Transverse colon (tissue), 4 donors: ENCODE results near the gene HSD17B2. TPM values are rescaled to one million over a fixed set of nuclear protein-coding genes. Genes with fewer than 3 reads are reported as not detected.
A peak's percentile ranks its signal among the peaks of the same experiment; 100 is the strongest.

Experiments used
- DNase-seq: peaks from one replicate; pipeline ENCODE4 v3.0.0-alpha.2; 2019
- H3K27ac ChIP-seq, 4 donors: fragments of 200-600 bp; sonication (generic); 2 replicates each; pipeline ENCODE4 v1.5.1; 2016 to 2018; ENCODE audit warnings: inconsistent platforms in 4 of 4
- H3K27me3 ChIP-seq: fragments of 200-600 bp; sonication (generic); 2 replicates; pipeline ENCODE4 v1.5.1; 2017; ENCODE audit warnings: inconsistent platforms
- H3K36me3 ChIP-seq, 4 donors: fragments of 200-600 bp; sonication (generic); 2 replicates each; pipeline ENCODE4 v1.5.1; 2017 to 2019; ENCODE audit warnings: inconsistent platforms in 4 of 4
- H3K4me1 ChIP-seq, 4 donors: fragments of 200-600 bp; sonication (generic); 2 replicates each; pipeline ENCODE4 v1.5.1; 2017 to 2020; ENCODE audit warnings: inconsistent platforms in 4 of 4
- H3K4me3 ChIP-seq, 4 donors: fragments of 200-600 bp; sonication (generic); 1 replicate in 1 of 4; 2 replicates in 3 of 4; pipeline versions ENCODE4 v1.5.1 to v1.6.1; 2017 to 2019; ENCODE audit warnings: inconsistent platforms in 4 of 4
- H3K9me3 ChIP-seq, 2 donors: fragments of 200-600 bp; sonication (generic); 2 replicates each; pipeline ENCODE4 v1.5.1; 2017 to 2019; ENCODE audit warnings: inconsistent platforms in 2 of 2
- CTCF ChIP-seq, 5 experiments: fragments of 200-600 bp in 3 of 5; fragments of 450-650 bp in 2 of 5; sonication (generic) in 3 of 5; IDR thresholded peaks; 1 replicate in 2 of 5; 2 replicates in 3 of 5; pipeline ENCODE4 v1.5.1; 2016 to 2017; ENCODE audit warnings: antibody characterized with exemption in 5 of 5, inconsistent platforms in 3 of 5, mild to moderate bottlenecking in 2 of 5, moderate library complexity in 1 of 5
- EP300 ChIP-seq: sonication (generic); formaldehyde crosslinking; IDR thresholded peaks from one replicate; pipeline ENCODE4 v1.6.1; 2017; ENCODE audit warnings: antibody characterized with exemption, low read depth
- POLR2A ChIP-seq: fragments of 450-650 bp; IDR thresholded peaks from one replicate; pipeline ENCODE4 v1.6.1; 2016; ENCODE audit warnings: antibody characterized with exemption, mild to moderate bottlenecking, moderate library complexity
- POLR2AphosphoS5 ChIP-seq, 3 donors: sonication (generic); formaldehyde crosslinking; IDR thresholded peaks; one replicate each; pipeline ENCODE4 v1.6.1; 2016; ENCODE audit warnings: antibody characterized with exemption in 3 of 3
- WGBS, 2 donors: methylation state at CpG; one replicate each; pipeline ENCODE4 v1.1.5; 2018; ENCODE audit warnings: low coverage in 1 of 2; 5-methylcytosine and 5-hydroxymethylcytosine counted together
- in situ Hi-C, 4 donors: fragments of 200-750 bp; cut with MboI; loops; one replicate each; pipeline versions ENCODE4 v1.15.0 to v1.15.1; 2017; ENCODE audit warnings: low sequenced_read_pairs in 3 of 4, low pct_ligation_motif_present in 1 of 4, low pct_unique_long_range_greater_than_20kb in 1 of 4
- intact Hi-C: fragments of 100-400 bp; cut with DNase I; formaldehyde crosslinking; loops from one replicate; pipeline ENCODE4 v1.15.1; 2023; ENCODE audit warnings: low total_unique reads
- total RNA-seq, 4 donors: library from RNA; depleted of rRNA; stranded (reverse); fragments of >200 nt; gene quantifications; one replicate each; pipeline ENCODE4 v1.1.0, GENCODE V29; 2016

The HSD17B2 gene
- total RNA-seq, 4 donors from 2014 or later: 9.6 to 146 (median 82.3) TPM

- no peaks in the 10 kb centered on the region for H3K9me3 ChIP-seq
- no peak overlapping the region for H3K4me3 ChIP-seq
- in situ Hi-C loops: loop anchor here in 2 of 4 donors (5.0 to 25.0 kb wide), 2 partner anchors 194 to 204 kb away; no protein-coding TSS in a partner anchor
- intact Hi-C loops: loop anchor here (10.0 kb wide), 1 partner anchor 191 kb away; no protein-coding TSS in a partner anchor
- peak overlapping the region; percentile 69 to 83 (median 79) for H3K27ac ChIP-seq
- DNase-seq: peak; percentile 53
- 40 to 55% methylated on average over 8 of the region's 8 CpGs for WGBS, 2 donors
- H3K36me3 ChIP-seq: no peaks in the 10 kb centered on the region
- H3K27me3 ChIP-seq: no peaks in the 10 kb centered on the region
- TF ChIP-seq CTCF (IDR thresholded peaks at IDR 0.05) (no peak), POLR2A (no peak), POLR2AphosphoS5 (IDR thresholded peaks at IDR 0.05) (peak in 1 of 3 donors; percentile 10), EP300 (no peak)
- H3K4me1 ChIP-seq: peaks cover 4 to 35% (median 15%) of the 10 kb centered on the region in 4 donors
Observed at GRCh38 chr16:82033683-82034300, 1.3 kb upstream of the HSD17B2 start.

- Histone ChIP-seq H3K27me3 (no peaks in the 10 kb centered on the region), H3K27ac (peak overlapping the region in 2 of 4 donors; percentile 3 to 69), H3K4me3 (peak overlapping the region in 1 of 4 donors; percentile 49), H3K4me1 (peaks cover 4 to 35% (median 15%) of the 10 kb centered on the region in 4 donors), H3K36me3 (no peaks in the 10 kb centered on the region), H3K9me3 (no peaks in the 10 kb centered on the region)
- in situ Hi-C loops: loop anchor here in 1 of 4 donors (25.0 kb wide), 1 partner anchor 200 kb away; no protein-coding TSS in a partner anchor
- no peak for TF ChIP-seq CTCF (IDR thresholded peaks at IDR 0.05)
- TF ChIP-seq EP300: no peak
- no peak for TF ChIP-seq POLR2A
- no peak for TF ChIP-seq POLR2AphosphoS5 (IDR thresholded peaks at IDR 0.05)
- DNase-seq: no peak
- intact Hi-C loops: loop anchor here (10.0 kb wide), 1 partner anchor 188 kb away; no protein-coding TSS in a partner anchor
- 75 to 80% methylated on average over 3 to 4 of the region's 4 CpGs for WGBS, 2 donors
Observed at GRCh38 chr16:82037251-82037650, 2.2 kb downstream of the HSD17B2 start.

GRCh38 chr16:82037666-82038065 is 2.6 kb downstream of the HSD17B2 start:
- 38 to 60% methylated on average over 2 of the region's 2 CpGs for WGBS, 2 donors
- in situ Hi-C loops: loop anchor here in 1 of 4 donors (25.0 kb wide), 1 partner anchor 200 kb away; no protein-coding TSS in a partner anchor
- Histone ChIP-seq H3K4me1 (peaks cover 4 to 32% (median 15%) of the 10 kb centered on the region in 4 donors), H3K4me3 (no peak overlapping the region), H3K9me3 (no peaks in the 10 kb centered on the region), H3K27me3 (no peaks in the 10 kb centered on the region), H3K27ac (no peak overlapping the region), H3K36me3 (no peaks in the 10 kb centered on the region)
- TF ChIP-seq CTCF (IDR thresholded peaks at IDR 0.05): no peak
- no peak for TF ChIP-seq POLR2A
- no peak for TF ChIP-seq POLR2AphosphoS5 (IDR thresholded peaks at IDR 0.05)
- TF ChIP-seq EP300: no peak
- no peak for DNase-seq
- intact Hi-C loops: loop anchor here (10.0 kb wide), 1 partner anchor 187 kb away; no protein-coding TSS in a partner anchor

- intact Hi-C loops: no loop called here
- Histone ChIP-seq H3K27ac (no peak overlapping the region), H3K4me1 (peaks cover 0 to 15% (median 0%) of the 10 kb centered on the region in 4 donors), H3K27me3 (no peaks in the 10 kb centered on the region), H3K36me3 (no peaks in the 10 kb centered on the region), H3K4me3 (no peak overlapping the region), H3K9me3 (no peaks in the 10 kb centered on the region)
- in situ Hi-C loops: loop anchor here in 1 of 4 donors (25.0 kb wide), 1 partner anchor 197 kb away; no protein-coding TSS in a partner anchor
- WGBS, 2 donors: 78% methylated on average over 3 of the region's 3 CpGs
- TF ChIP-seq POLR2A (no peak), POLR2AphosphoS5 (IDR thresholded peaks at IDR 0.05) (no peak), CTCF (IDR thresholded peaks at IDR 0.05) (no peak), EP300 (no peak)
- no peak for DNase-seq
Observed at GRCh38 chr16:82040296-82040695, 5.2 kb downstream of the HSD17B2 start.
